ENCODE measurements around the gene LIPH.
"Not testable (repeated sequence)": the region's sequence is repeated elsewhere in the genome, so short reads cannot be mapped to it uniquely, and the experiment has no call there.

The LIPH gene

GRCh38 chr3:185484296-185484695, 68.1 kb downstream of the LIPH start:
- DNase-seq: no peak

- DNase-seq: no peak
Measured at GRCh38 chr3:185479373-185479945, 72.9 kb downstream of the LIPH start.

GRCh38 chr3:185477316-185477715, 75.1 kb downstream of the LIPH start:
- DNase-seq: no peak

- not testable (repeated sequence) for DNase-seq
Measured at GRCh38 chr3:185474922-185475321, 77.5 kb downstream of the LIPH start.

- DNase-seq: no peak
Measured at GRCh38 chr3:185473290-185473815, 79.0 kb downstream of the LIPH start.

- no peak for DNase-seq
Measured at GRCh38 chr3:185470323-185470722, 82.1 kb downstream of the LIPH start.

- DNase-seq: no peak
Measured at GRCh38 chr3:185469542-185469941, 82.8 kb downstream of the LIPH start.

GRCh38 chr3:185466123-185466522, 86.3 kb downstream of the LIPH start:
- not testable (repeated sequence) for DNase-seq

- no peak for DNase-seq
Measured at GRCh38 chr3:185465471-185465870, 86.9 kb downstream of the LIPH start.

- no peak for DNase-seq
Measured at GRCh38 chr3:185460719-185461350, 91.6 kb downstream of the LIPH start.

- no peak for DNase-seq
Measured at GRCh38 chr3:185460309-185460708, 92.1 kb downstream of the LIPH start.

- DNase-seq: no peak
Measured at GRCh38 chr3:185457376-185457775, 95.0 kb downstream of the LIPH start.

Measured in activated T-cell treated with anti-CD3 and anti-CD28 coated beads, Interleukin-2, amount 50 U/mL, for 48 hours (primary cell).